GM12892 (cell line): ENCODE data around the gene TMSB4X.

Experiments used
- POLR2A ChIP-seq: IDR thresholded peaks from 2 replicates; pipeline ENCODE4 v1.6.1; 2011; ENCODE audit warnings: low read depth, low read length, control low read depth
- POLR2AphosphoS5 ChIP-seq: IDR thresholded peaks from 2 replicates; pipeline ENCODE4 v1.6.1; 2011; ENCODE audit warnings: low read depth, low read length, control low read depth
- TAF1 ChIP-seq: IDR thresholded peaks from 2 replicates; pipeline ENCODE4 v1.6.1; 2011; ENCODE audit warnings: low read depth, mild to moderate bottlenecking, control low read depth, low read length, borderline replicate concordance

DNA sequence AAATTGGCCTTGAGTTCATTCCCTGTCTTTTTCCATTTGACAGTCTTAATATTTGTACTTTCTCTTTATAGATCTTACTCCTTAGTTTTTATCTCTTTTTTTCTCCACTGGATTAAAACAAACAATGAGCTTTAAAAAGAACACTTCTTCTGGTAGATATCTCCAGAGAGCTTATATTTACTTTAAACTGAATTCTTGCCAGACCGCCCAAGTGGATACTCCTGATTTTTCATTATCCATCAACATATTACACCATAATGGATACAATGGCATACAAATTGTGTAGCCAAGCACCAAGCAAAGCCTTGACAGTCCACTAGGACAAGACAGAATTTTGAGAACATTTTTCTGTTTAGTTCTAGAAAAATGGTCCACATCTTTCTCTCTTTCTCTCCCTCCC is 18.9 kb downstream of the TMSB4X start:
- no peak for TF ChIP-seq POLR2A
- no peak for TF ChIP-seq POLR2AphosphoS5
- no peak for TF ChIP-seq TAF1
